Mesenteric fat pad (tissue), 1 donor: ENCODE results near the gene HRG. TPM values are rescaled to one million over a fixed set of nuclear protein-coding genes. Genes with fewer than 3 reads are reported as not detected.
A peak's percentile ranks its signal among the peaks of the same experiment; 100 is the strongest.
"Not testable (repeated sequence)": the region's sequence is repeated elsewhere in the genome, so short reads cannot be mapped to it uniquely, and the experiment has no call there.

ENCODE experiments used
- DNase-seq: peaks from one replicate; pipeline ENCODE4 v3.0.0-alpha.2; 2020; ENCODE audit warnings: low spot score
- long read RNA-seq: library from polyadenylated mRNA; unstranded; transcript quantifications from one replicate; pipeline ENCODE4 v2.0.0, GENCODE V29; 2020
- total RNA-seq: library from RNA; stranded (reverse); fragmentation: NEBNext Ultra II Directional; extraction: Animal tissue kit (Norgen Biotek cat#: 25700); gene quantifications from one replicate; pipeline ENCODE4 v1.2.1, GENCODE V29; 2021
- donor health status: DM: yes; HTN: yes; CAD: no.

HRG gene, protein sequence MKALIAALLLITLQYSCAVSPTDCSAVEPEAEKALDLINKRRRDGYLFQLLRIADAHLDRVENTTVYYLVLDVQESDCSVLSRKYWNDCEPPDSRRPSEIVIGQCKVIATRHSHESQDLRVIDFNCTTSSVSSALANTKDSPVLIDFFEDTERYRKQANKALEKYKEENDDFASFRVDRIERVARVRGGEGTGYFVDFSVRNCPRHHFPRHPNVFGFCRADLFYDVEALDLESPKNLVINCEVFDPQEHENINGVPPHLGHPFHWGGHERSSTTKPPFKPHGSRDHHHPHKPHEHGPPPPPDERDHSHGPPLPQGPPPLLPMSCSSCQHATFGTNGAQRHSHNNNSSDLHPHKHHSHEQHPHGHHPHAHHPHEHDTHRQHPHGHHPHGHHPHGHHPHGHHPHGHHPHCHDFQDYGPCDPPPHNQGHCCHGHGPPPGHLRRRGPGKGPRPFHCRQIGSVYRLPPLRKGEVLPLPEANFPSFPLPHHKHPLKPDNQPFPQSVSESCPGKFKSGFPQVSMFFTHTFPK
- total RNA-seq = not detected
- long read RNA-seq = 0 reads

GRCh38 chr3:186665625-186666188 is at the start of gene HRG:
Gene HRG (plus strand): TSS chr3:186666014. CDS start chr3:186666032, 18 bp downstream.
- no peak for DNase-seq

GRCh38 chr3:186616299-186616617 is 49.6 kb upstream of the HRG start:
- DNase-seq = no peak

DNA sequence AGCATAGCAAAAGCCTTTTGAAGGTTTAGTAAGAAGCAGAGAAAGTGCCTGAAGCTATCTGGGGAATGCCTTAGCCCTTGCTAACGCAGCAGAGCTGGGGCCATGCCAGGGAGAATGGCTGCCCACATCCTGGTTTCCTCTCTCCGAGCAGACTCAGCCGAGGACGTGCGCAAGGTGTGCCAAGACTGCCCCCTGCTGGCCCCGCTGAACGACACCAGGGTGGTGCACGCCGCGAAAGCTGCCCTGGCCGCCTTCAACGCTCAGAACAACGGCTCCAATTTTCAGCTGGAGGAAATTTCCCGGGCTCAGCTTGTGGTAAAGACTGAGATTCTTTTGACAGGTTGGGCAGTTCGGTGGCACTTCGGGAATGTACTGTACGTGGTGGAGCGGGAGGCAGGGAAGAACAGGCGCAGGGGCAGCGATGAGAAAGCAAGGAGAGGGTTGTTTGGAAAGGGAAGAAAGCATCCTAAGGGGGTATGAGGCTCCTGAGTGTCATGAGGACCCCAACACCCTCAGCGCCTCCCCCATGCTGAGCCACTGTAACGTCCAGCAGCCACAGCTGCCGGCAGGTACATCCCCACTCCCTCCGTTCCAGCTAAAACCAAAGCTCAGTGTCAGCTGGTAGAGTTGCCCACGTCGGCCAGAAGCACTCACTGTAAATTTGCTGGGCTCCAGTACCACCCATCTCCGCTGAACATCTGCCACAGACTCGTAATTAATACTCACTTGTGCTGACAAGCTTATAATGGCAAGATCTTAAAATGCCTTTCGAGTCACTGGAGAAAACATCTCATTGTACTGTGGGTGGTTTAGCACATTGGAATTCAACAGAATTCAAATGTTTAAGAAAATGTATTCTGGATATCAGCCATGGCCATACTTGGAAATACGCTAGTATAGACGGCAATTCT is 48.5 kb upstream of the HRG start:
- DNase-seq = peak; percentile 93

- DNase-seq = no peak
Measured at GRCh38 chr3:186618318-186618938, 47.4 kb upstream of the HRG start.

GRCh38 chr3:186619787-186620212 is 46.0 kb upstream of the HRG start:
- DNase-seq = no peak

GRCh38 chr3:186620213-186621092 is 45.4 kb upstream of the HRG start:
- no peak for DNase-seq

GRCh38 chr3:186621894-186622650 is 43.7 kb upstream of the HRG start:
- DNase-seq = no peak

DNA sequence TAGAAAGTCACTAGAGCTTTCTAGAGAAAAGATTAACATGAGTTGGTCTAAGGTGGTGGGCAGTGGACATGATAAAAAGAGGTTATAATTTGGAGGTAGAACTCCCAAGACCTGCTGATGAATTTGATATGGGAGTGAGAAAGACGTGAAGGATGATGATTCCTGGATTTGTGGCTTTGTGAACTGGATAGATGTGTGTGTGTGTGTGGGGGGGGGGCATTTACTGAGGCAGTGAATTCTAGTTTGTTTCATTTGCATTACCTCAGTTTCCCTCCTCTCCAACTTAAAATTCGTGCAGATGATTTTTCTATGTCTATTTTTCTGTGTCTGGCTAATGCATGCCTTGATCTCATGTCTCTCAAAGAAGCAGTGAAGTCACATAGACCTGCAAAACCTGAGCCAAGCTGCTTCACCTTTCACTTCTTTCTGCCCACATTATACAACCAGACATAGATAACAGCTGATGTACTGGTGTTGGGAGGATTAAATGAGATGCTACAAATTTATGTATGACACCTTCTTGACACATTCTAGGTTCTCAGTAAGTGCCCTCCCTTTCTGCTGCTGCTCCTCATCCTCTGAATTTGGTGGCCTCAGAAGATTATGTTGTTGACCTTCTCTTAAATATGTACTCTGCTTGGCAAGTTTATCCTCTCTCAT is 43.0 kb upstream of the HRG start:
- DNase-seq = no peak

DNA sequence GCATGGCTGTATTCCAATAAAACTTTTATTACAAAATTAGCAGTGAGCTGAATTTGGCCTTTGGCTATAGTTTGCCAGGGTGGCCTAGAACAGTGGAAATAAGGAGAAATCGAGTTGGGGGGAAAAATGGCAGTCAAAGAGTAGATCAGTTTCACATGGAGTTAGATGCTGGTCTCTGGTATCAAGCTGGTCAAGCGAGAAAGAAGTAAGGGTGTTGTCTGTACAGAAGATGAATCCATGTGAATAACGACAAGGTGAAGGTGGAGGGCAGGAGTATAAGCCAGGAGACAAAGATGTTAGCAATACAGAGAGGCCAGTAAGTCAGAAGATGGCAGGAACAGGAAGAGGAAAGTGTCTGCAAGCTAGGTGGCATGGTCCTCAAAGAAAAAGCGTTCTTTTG is 41.2 kb upstream of the HRG start:
- DNase-seq = no peak

DNA sequence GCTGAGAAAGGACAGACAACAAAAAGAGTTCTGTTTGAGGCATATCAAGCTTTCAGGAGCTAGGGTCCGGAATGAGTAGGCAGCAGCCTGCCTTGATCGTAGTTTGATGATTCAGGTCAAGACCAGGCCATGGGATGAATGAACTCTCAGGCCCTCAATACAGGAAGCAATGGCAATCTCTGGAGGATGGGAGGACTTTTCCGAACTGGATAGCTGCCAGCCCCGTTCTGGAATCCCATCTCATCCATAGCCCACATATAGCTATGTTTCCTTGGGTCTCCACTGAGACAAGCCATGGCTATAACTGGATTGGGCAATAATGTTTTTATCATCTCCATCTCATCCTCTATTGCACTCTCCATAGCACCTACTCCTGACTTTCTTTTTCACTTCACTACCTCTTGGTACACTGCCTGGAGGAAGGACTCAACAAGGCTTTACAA is 40.2 kb upstream of the HRG start:
- no peak for DNase-seq

DNA sequence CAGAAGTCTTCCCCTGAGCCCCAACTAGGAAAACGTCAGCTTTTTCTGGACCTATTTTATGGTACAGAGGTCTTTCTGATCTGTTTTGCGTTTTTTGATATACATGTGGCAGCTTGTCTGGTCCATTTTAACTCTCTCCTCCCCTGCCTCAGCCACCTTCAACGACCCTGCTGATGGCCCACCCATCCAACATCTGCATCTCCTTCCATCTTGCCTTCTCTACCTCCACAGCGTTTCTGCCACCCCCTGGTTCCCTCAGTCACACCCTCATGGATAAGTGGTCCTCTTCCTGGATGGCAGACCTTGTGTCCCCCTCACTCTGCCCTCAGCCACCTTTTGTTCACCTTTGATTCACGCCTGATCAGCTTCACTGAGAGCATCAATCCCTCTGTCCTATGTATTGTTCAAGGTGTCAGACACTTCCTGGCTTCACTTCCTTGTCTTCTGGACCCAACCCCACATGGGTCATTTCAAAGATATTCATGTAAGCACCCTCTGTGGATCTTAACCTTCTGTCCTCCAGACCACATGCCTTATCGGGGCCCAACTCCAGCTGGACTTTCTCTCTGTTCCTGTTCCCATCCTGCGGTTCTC is 39.5 kb upstream of the HRG start:
- no peak for DNase-seq

GRCh38 chr3:186627852-186628414 is 37.9 kb upstream of the HRG start:
- no peak for DNase-seq

- DNase-seq = no peak
Measured at GRCh38 chr3:186628756-186629155, 37.1 kb upstream of the HRG start.

DNA sequence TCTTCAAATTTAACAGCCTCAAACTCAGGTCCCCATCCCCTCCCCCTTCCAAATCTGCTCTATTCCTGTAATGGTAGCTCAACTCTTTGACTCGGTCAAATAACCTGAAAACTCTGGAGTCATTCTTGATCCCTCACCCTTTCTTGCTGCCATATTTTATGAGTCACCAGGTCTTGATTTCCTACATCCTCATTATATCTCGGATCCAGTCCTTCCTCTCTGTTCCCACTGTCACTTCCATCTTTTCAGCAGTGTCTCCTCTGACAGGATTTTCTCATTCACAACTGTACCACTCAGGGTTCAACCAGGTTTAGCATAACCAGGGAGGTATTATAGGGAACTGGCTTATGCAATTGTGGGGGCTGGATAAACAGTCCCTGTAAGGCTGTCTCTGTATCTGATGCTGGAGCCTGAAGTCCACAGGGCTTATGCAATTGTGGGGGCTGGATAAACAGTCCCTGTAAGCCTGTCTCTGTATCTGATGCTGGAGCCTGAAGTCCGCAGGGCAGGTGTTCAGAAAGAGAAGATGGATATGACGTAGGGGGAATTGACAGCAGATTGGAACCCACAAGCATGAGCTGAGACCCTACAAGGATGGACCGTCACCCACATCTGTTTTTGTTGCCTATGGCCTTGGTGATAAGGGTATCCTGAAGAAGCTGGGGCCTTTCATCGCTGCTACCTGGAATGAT is 34.7 kb upstream of the HRG start:
- DNase-seq = no peak

DNA sequence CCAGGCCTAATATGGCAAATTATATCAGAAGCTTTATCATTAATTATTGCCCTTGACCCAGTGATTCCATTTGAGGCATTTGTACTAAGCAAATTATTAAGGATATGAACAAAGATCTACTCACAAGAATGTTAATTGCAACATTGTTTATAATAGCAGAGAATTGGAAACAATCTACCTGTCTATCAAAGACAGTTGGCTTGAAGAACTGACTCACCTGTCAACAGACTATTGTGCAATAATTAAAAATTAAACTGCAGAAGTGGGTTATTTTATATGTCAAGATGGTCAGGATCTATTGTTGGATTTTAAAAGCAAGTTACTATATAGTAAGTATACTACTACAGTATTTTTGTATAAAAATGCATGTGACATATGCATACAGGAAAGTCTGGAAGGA is 32.3 kb upstream of the HRG start:
- DNase-seq = no peak

DNA sequence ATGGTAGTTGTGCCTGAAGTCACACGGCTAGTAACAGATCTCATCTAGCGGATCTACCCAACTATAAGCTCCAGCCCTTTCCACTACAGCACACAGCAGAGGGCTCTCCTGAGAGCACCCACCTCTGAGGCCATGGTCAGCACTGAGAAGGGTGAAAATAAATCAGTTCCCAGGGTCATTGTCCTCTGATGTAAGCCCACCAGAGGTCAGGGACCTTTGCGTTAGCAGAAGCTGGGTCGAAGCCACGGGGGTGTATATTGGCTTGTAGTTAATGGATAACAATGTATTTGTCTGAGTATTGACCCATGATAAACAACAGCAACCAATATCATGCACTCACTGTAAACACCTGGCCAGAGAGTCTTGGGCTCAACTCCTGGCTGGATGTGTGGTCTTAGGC is 31.6 kb upstream of the HRG start:
- not testable (repeated sequence) for DNase-seq

- DNase-seq = no peak
Measured at GRCh38 chr3:186635532-186635931, 30.3 kb upstream of the HRG start.

- no peak for DNase-seq
Measured at GRCh38 chr3:186636536-186636935, 29.3 kb upstream of the HRG start.
